H9 (cell line): ENCODE measurements around the gene SYT17. TPM values are rescaled to one million over a fixed set of nuclear protein-coding genes. Genes with fewer than 3 reads are reported as not detected.

ENCODE experiments used
- DNase-seq: peaks from one replicate; pipeline ENCODE4 v3.0.0-alpha.2; 2017
- H2AFZ ChIP-seq: one replicate; pipeline ENCODE4 v1.6.1; 2013; ENCODE audit warnings: mild to moderate bottlenecking, low read length, control low read depth, moderate library complexity
- H2AK5ac ChIP-seq: 2 replicates; pipeline ENCODE4 v1.6.1; 2013; ENCODE audit warnings: low read length, control low read depth, mixed read lengths; ENCODE audit not compliant: insufficient read length
- H2BK120ac ChIP-seq: one replicate; pipeline ENCODE4 v1.6.1; 2013; ENCODE audit warnings: low read depth, mild to moderate bottlenecking, low read length, control low read depth, inconsistent platforms; ENCODE audit not compliant: poor library complexity, severe bottlenecking
- H2BK12ac ChIP-seq: 2 replicates; pipeline ENCODE4 v1.6.1; 2013; ENCODE audit warnings: low read length, control low read depth, mixed read lengths, low read depth; ENCODE audit not compliant: insufficient read length
- H2BK15ac ChIP-seq: 2 replicates; pipeline ENCODE4 v1.6.1; 2013; ENCODE audit warnings: low read depth, low read length, control low read depth
- H2BK20ac ChIP-seq: one replicate; pipeline ENCODE4 v1.6.1; 2013; ENCODE audit warnings: low read depth, mild to moderate bottlenecking, low read length, control low read depth, inconsistent platforms; ENCODE audit not compliant: poor library complexity, severe bottlenecking
- H2BK5ac ChIP-seq: 2 replicates; pipeline ENCODE4 v1.6.1; 2013; ENCODE audit warnings: low read length, control low read depth, mixed read lengths; ENCODE audit not compliant: insufficient read length
- H3K14ac ChIP-seq: 2 replicates; pipeline ENCODE4 v1.6.1; 2013; ENCODE audit warnings: low read length, control low read depth; ENCODE audit not compliant: insufficient read depth
- H3K18ac ChIP-seq: 2 replicates; pipeline ENCODE4 v1.6.1; 2013; ENCODE audit warnings: low read depth, mild to moderate bottlenecking, mixed read lengths, low read length, control low read depth; ENCODE audit not compliant: insufficient read length
- H3K23ac ChIP-seq: 2 replicates; pipeline ENCODE4 v1.6.1; 2013; ENCODE audit warnings: low read length, control low read depth, mixed read lengths, low read depth; ENCODE audit not compliant: insufficient read length
- H3K23me2 ChIP-seq: 2 replicates; pipeline ENCODE4 v1.6.1; 2013; ENCODE audit warnings: low read depth, mild to moderate bottlenecking, mixed read lengths, low read length, control low read depth; ENCODE audit not compliant: insufficient read length, poor library complexity, severe bottlenecking
- H3K27ac ChIP-seq: 2 replicates; pipeline ENCODE4 v1.5.1; 2013; ENCODE audit warnings: low read length, control low read depth, mixed read lengths, low read depth; ENCODE audit not compliant: insufficient read length
- H3K27me3 ChIP-seq: 2 replicates; pipeline ENCODE4 v1.6.1; 2013; ENCODE audit warnings: low read length, control low read depth, inconsistent platforms; ENCODE audit not compliant: insufficient read depth
- H3K4ac ChIP-seq: 2 replicates; pipeline ENCODE4 v1.6.1; 2013; ENCODE audit warnings: low read depth, mild to moderate bottlenecking, control low read depth, inconsistent platforms, low read length, moderate library complexity
- H3K4me1 ChIP-seq: 2 replicates; pipeline ENCODE4 v1.6.1; 2013; ENCODE audit warnings: low read length, control low read depth, inconsistent platforms; ENCODE audit not compliant: insufficient read depth
- H3K4me2 ChIP-seq: 2 replicates; pipeline ENCODE4 v1.6.1; 2013; ENCODE audit warnings: low read length, control low read depth, mixed read lengths; ENCODE audit not compliant: insufficient read length, insufficient read depth
- H3K56ac ChIP-seq: 2 replicates; pipeline ENCODE4 v1.6.1; 2013; ENCODE audit warnings: low read depth, mild to moderate bottlenecking, mixed read lengths, low read length, control low read depth; ENCODE audit not compliant: insufficient read length
- H3K79me1 ChIP-seq: 2 replicates; pipeline ENCODE4 v1.6.1; 2013; ENCODE audit warnings: low read depth, mild to moderate bottlenecking, moderate library complexity, low read length, control low read depth, inconsistent platforms; ENCODE audit not compliant: insufficient read depth, poor library complexity, severe bottlenecking
- H3K79me2 ChIP-seq: 2 replicates; pipeline ENCODE4 v1.6.1; 2013; ENCODE audit warnings: low read length, control low read depth, inconsistent platforms; ENCODE audit not compliant: insufficient read depth
- H3K9ac ChIP-seq: 2 replicates; pipeline ENCODE4 v1.6.1; 2013; ENCODE audit warnings: low read length, control low read depth, mixed read lengths; ENCODE audit not compliant: insufficient read length; ENCODE audit errors: extremely low read depth
- H3K9me3 ChIP-seq: one replicate; pipeline ENCODE4 v1.6.1; 2013; ENCODE audit warnings: low read depth, low read length, inconsistent platforms; ENCODE audit not compliant: control insufficient read depth
- H3T11ph ChIP-seq: one replicate; pipeline ENCODE4 v1.6.1; 2013; ENCODE audit warnings: mild to moderate bottlenecking, low read length, control low read depth, inconsistent platforms
- H4K20me1 ChIP-seq: one replicate; pipeline ENCODE4 v1.6.1; 2013; ENCODE audit not compliant: control insufficient read depth, insufficient read length, insufficient read depth
- H4K5ac ChIP-seq: 2 replicates; pipeline ENCODE4 v1.6.1; 2013; ENCODE audit warnings: low read depth, mild to moderate bottlenecking, mixed read lengths, low read length, control low read depth; ENCODE audit not compliant: insufficient read length
- H4K8ac ChIP-seq: replicated peaks from 2 replicates; pipeline ENCODE4 v1.6.1; 2013; ENCODE audit warnings: low read length, control low read depth, mixed read lengths, low read depth; ENCODE audit not compliant: insufficient read length
- H4K91ac ChIP-seq: 2 replicates; pipeline ENCODE4 v1.6.1; 2013; ENCODE audit warnings: low read depth, mild to moderate bottlenecking, moderate library complexity, mixed read lengths, low read length, control low read depth; ENCODE audit not compliant: insufficient read length
- H3K27ac Mint-ChIP-seq, 3 experiments: 2 replicates in 2 of 3; 3 replicates in 1 of 3; pipeline ENCODE4 v1.8.0; 2020 to 2021; ENCODE audit warnings: mixed read lengths in 3 of 3, mild to moderate bottlenecking in 1 of 3, moderate library complexity in 1 of 3
- H3K27me3 Mint-ChIP-seq: 2 replicates; pipeline ENCODE4 v1.8.0; 2021; ENCODE audit warnings: low read depth, mild to moderate bottlenecking, moderate library complexity, mixed read lengths
- H3K36me3 Mint-ChIP-seq, 3 experiments: 2 replicates in 2 of 3; 3 replicates in 1 of 3; pipeline ENCODE4 v1.8.0; 2020 to 2021; ENCODE audit warnings: low read depth in 3 of 3, mixed read lengths in 3 of 3; ENCODE audit not compliant: insufficient read depth in 1 of 3
- H3K4me1 Mint-ChIP-seq, 2 experiments: 2 replicates each; pipeline ENCODE4 v1.8.0; 2020; ENCODE audit warnings: mixed read lengths in 2 of 2
- H3K4me3 Mint-ChIP-seq, 2 experiments: 2 replicates in 1 of 2; 3 replicates in 1 of 2; pipeline ENCODE4 v1.8.0; 2020 to 2021; ENCODE audit warnings: mild to moderate bottlenecking in 2 of 2, mixed read lengths in 2 of 2, moderate library complexity in 1 of 2
- H3K9me3 Mint-ChIP-seq, 2 experiments: 2 replicates in 1 of 2; 3 replicates in 1 of 2; pipeline ENCODE4 v1.8.0; 2020; ENCODE audit warnings: mild to moderate bottlenecking in 2 of 2, mixed read lengths in 2 of 2, moderate library complexity in 1 of 2
- WGBS: extraction: QIAGEN DNeasy Blood & Tissue Kit; methylation state at CpG from one replicate; pipeline ENCODE4 v1.1.7; 2013; ENCODE audit warnings: missing lambda C conversion rate, low lambda C conversion rate, mixed read lengths; ENCODE audit not compliant: insufficient read length; ENCODE audit errors: extremely low coverage; 5-methylcytosine and 5-hydroxymethylcytosine counted together
- total RNA-seq: library from RNA; stranded (reverse); gene quantifications from 2 replicates; pipeline ENCODE4 v1.2.1, GENCODE V29; 2021
- TF ChIP-seq, protein P1 (sequence below): fragments of 200-600 bp; sonication (generic); conservative IDR thresholded peaks from 3 replicates; pipeline ENCODE4 v1.8.0; 2021; ENCODE audit warnings: antibody characterized with exemption, mild to moderate bottlenecking

The SYT17 gene
- total RNA-seq, 1 experiment from 2014 or later: 3.0 TPM

DNA sequence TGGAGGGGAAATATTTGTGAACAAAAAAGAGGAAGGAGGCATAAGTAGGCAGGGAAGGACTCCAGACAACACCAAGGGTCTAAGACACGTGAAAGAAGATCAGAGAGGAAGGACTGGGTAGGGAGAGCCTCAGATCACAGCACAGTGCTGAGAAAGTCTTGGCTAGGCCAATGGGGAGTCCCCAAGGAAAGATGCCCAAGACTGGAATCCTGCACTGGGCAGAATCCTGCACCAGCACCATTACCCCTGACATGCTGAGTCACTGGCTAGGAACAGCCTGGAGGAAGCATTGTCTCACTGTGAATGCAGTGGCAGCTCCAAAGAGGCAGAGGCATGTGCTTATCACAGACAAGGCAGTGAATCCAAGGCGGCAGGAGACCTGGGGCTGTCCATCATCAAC is 136.7 kb downstream of the SYT17 start:
- no peak overlapping the region for H2AK5ac ChIP-seq
- no peak overlapping the region for H2BK120ac ChIP-seq
- no peaks in the 10 kb centered on the region for H4K20me1 ChIP-seq
- TF ChIP-seq, protein P1, sequence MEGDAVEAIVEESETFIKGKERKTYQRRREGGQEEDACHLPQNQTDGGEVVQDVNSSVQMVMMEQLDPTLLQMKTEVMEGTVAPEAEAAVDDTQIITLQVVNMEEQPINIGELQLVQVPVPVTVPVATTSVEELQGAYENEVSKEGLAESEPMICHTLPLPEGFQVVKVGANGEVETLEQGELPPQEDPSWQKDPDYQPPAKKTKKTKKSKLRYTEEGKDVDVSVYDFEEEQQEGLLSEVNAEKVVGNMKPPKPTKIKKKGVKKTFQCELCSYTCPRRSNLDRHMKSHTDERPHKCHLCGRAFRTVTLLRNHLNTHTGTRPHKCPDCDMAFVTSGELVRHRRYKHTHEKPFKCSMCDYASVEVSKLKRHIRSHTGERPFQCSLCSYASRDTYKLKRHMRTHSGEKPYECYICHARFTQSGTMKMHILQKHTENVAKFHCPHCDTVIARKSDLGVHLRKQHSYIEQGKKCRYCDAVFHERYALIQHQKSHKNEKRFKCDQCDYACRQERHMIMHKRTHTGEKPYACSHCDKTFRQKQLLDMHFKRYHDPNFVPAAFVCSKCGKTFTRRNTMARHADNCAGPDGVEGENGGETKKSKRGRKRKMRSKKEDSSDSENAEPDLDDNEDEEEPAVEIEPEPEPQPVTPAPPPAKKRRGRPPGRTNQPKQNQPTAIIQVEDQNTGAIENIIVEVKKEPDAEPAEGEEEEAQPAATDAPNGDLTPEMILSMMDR: no peak
- H2BK20ac ChIP-seq: no peak overlapping the region
- H2AFZ ChIP-seq: no peak overlapping the region
- no peak overlapping the region for H2BK15ac ChIP-seq
- Mint-ChIP-seq H3K27ac (peak overlapping the region in 1 of 3 experiments; percentile 29; a peak in 1 of 7 replicates), H3K4me1 (peaks cover 7 to 8% of the 10 kb centered on the region in 2 experiments), H3K27me3 (no peaks in the 10 kb centered on the region), H3K4me3 (no peak overlapping the region), H3K36me3 (no peaks in the 10 kb centered on the region), H3K9me3 (no peaks in the 10 kb centered on the region; a peak in 1 of 5 replicates)
- no peak overlapping the region for H3K9ac ChIP-seq
- no peak overlapping the region for H3K27ac ChIP-seq
- no peak for DNase-seq
- H4K5ac ChIP-seq: no peak overlapping the region
- no CpG with 5 or more reads among the region's 2 CpGs for WGBS
- no peaks in the 10 kb centered on the region for H3K4me1 ChIP-seq
- no peak overlapping the region for H2BK5ac ChIP-seq
- no peaks in the 10 kb centered on the region for H3K9me3 ChIP-seq
- no peak overlapping the region for H4K8ac ChIP-seq
- H3K56ac ChIP-seq: no peak overlapping the region
- no peak overlapping the region for H3K14ac ChIP-seq
- H3K23ac ChIP-seq: no peak overlapping the region
- H3K18ac ChIP-seq: no peak overlapping the region
- H3K79me1 ChIP-seq: no peaks in the 10 kb centered on the region
- H3K79me2 ChIP-seq: no peaks in the 10 kb centered on the region
- H3K4ac ChIP-seq: no peak overlapping the region
- H3T11ph ChIP-seq: no peak overlapping the region
- H2BK12ac ChIP-seq: no peak overlapping the region
- H4K91ac ChIP-seq: no peak overlapping the region
- H3K4me2 ChIP-seq: no peak overlapping the region
- no peaks in the 10 kb centered on the region for H3K27me3 ChIP-seq
- H3K23me2 ChIP-seq: no peaks in the 10 kb centered on the region
